DND-41 (cell line): ENCODE measurements around the gene C5orf47.

Experiments
- ATAC-seq: fragments of 200-7000 bp; cut with Tn5 transposase; 3 replicates; pipeline ENCODE4 v1.9.1; 2021; ENCODE audit warnings: low read depth; ENCODE audit not compliant: insufficient read depth
- DNase-seq: peaks from one replicate; pipeline ENCODE4 v3.0.0-alpha.2; 2020
- H2AFZ ChIP-seq: 2 replicates; pipeline ENCODE4 v1.6.0; 2012; ENCODE audit warnings: low read depth, low read length
- H3K27ac ChIP-seq: 2 replicates; pipeline ENCODE4 v1.5.1; 2012; ENCODE audit warnings: low read length, inconsistent platforms
- H3K27me3 ChIP-seq: fragments of 200-600 bp; sonication (generic); 2 replicates; pipeline ENCODE4 v1.6.0; 2012; ENCODE audit warnings: low read length, mild to moderate bottlenecking, inconsistent platforms; ENCODE audit not compliant: insufficient read depth, poor library complexity
- H3K36me3 ChIP-seq: 2 replicates; pipeline ENCODE4 v1.5.1; 2012; ENCODE audit warnings: low read length, inconsistent platforms; ENCODE audit not compliant: insufficient read depth
- H3K4me1 ChIP-seq: 2 replicates; pipeline ENCODE4 v1.5.1; 2012; ENCODE audit warnings: mild to moderate bottlenecking, low read length; ENCODE audit not compliant: insufficient read depth
- H3K4me2 ChIP-seq: 2 replicates; pipeline ENCODE4 v1.6.0; 2012; ENCODE audit warnings: mild to moderate bottlenecking, moderate library complexity, low read length, inconsistent platforms; ENCODE audit not compliant: insufficient read depth
- H3K4me3 ChIP-seq, 2 experiments: fragments of 200-600 bp in 1 of 2; shearing (Covaris generic) in 1 of 2; 2 replicates each; pipeline ENCODE4 v1.5.1; 2012 to 2016; ENCODE audit warnings: inconsistent platforms in 2 of 2, low read length in 2 of 2, mild to moderate bottlenecking in 2 of 2, low read depth in 1 of 2, moderate library complexity in 1 of 2
- H3K79me2 ChIP-seq: 2 replicates; pipeline ENCODE4 v1.6.0; 2012; ENCODE audit warnings: low read length, inconsistent platforms; ENCODE audit not compliant: insufficient read depth
- H3K9ac ChIP-seq: 2 replicates; pipeline ENCODE4 v1.6.0; 2012; ENCODE audit warnings: low read depth, mild to moderate bottlenecking, inconsistent platforms, low read length, moderate library complexity
- H3K9me3 ChIP-seq: 2 replicates; pipeline ENCODE4 v1.5.1; 2012; ENCODE audit warnings: low read length, moderate library complexity, mild to moderate bottlenecking, inconsistent platforms; ENCODE audit not compliant: insufficient read depth, severe bottlenecking
- H4K20me1 ChIP-seq: 2 replicates; pipeline ENCODE4 v1.6.0; 2012; ENCODE audit warnings: low read length; ENCODE audit not compliant: insufficient read depth
- CTCF ChIP-seq: IDR thresholded peaks from 2 replicates; pipeline ENCODE4 v1.5.1; 2012; ENCODE audit warnings: borderline replicate concordance, low read length, moderate library complexity, mild to moderate bottlenecking; ENCODE audit not compliant: poor library complexity, severe bottlenecking; ENCODE audit errors: extremely low read depth
- EZH2 ChIP-seq: IDR thresholded peaks from 3 replicates; pipeline ENCODE4 v1.6.1; 2012; ENCODE audit warnings: borderline replicate concordance, low read depth, mild to moderate bottlenecking, moderate library complexity, low read length, inconsistent platforms; ENCODE audit not compliant: severe bottlenecking

Gene C5orf47

GRCh38 chr5:173954671-173955521, 34.1 kb upstream of the C5orf47 start:
- H3K4me2 ChIP-seq: no peak overlapping the region
- no peak for TF ChIP-seq CTCF
- no peak for TF ChIP-seq EZH2
- H3K27me3 ChIP-seq: no peaks in the 10 kb centered on the region
- H3K79me2 ChIP-seq: no peaks in the 10 kb centered on the region
- no peaks in the 10 kb centered on the region for H3K9me3 ChIP-seq
- no peak for DNase-seq
- H3K36me3 ChIP-seq: 0 out of 2 replicates have a peak, but pooled peaks cover under 1% of the 10 kb centered on the region
- H3K9ac ChIP-seq: no peak overlapping the region
- H3K4me3 ChIP-seq: no peak overlapping the region
- no peak overlapping the region for H3K27ac ChIP-seq
- no peaks in the 10 kb centered on the region for H3K4me1 ChIP-seq
- no peaks in the 10 kb centered on the region for H4K20me1 ChIP-seq
- no peak overlapping the region for H2AFZ ChIP-seq
- ATAC-seq: no peak

GRCh38 chr5:173960986-173961385, 28.0 kb upstream of the C5orf47 start:
- Histone ChIP-seq H3K36me3 (no peaks in the 10 kb centered on the region), H3K27ac (no peak overlapping the region), H4K20me1 (no peaks in the 10 kb centered on the region), H3K79me2 (no peaks in the 10 kb centered on the region), H3K9ac (no peak overlapping the region), H3K9me3 (no peaks in the 10 kb centered on the region), H2AFZ (no peak overlapping the region), H3K27me3 (peaks cover 4% of the 10 kb centered on the region), H3K4me1 (no peaks in the 10 kb centered on the region), H3K4me2 (no peak overlapping the region), H3K4me3 (no peak overlapping the region)
- ATAC-seq (no peak), DNase-seq (no peak)
- no peak for TF ChIP-seq CTCF
- no peak for TF ChIP-seq EZH2

- TF ChIP-seq EZH2 (no peak), CTCF (no peak)
- no peaks in the 10 kb centered on the region for H3K79me2 ChIP-seq
- peaks cover 4% of the 10 kb centered on the region for H3K27me3 ChIP-seq
- H4K20me1 ChIP-seq: no peaks in the 10 kb centered on the region
- no peak overlapping the region for H3K27ac ChIP-seq
- DNase-seq (no peak), ATAC-seq (no peak)
- H3K36me3 ChIP-seq: no peaks in the 10 kb centered on the region
- H3K9ac ChIP-seq: no peak overlapping the region
- H2AFZ ChIP-seq: no peak overlapping the region
- H3K9me3 ChIP-seq: no peaks in the 10 kb centered on the region
- no peak overlapping the region for H3K4me2 ChIP-seq
- H3K4me1 ChIP-seq: no peaks in the 10 kb centered on the region
- no peak overlapping the region for H3K4me3 ChIP-seq
Observed at GRCh38 chr5:173961418-173961817, 27.6 kb upstream of the C5orf47 start.

GRCh38 chr5:173962436-173962972, 26.5 kb upstream of the C5orf47 start:
- Histone ChIP-seq H2AFZ (no peak overlapping the region), H3K9me3 (no peaks in the 10 kb centered on the region), H3K4me2 (no peak overlapping the region), H3K4me3 (no peak overlapping the region), H3K9ac (no peak overlapping the region), H4K20me1 (no peaks in the 10 kb centered on the region), H3K27me3 (peaks cover 7% of the 10 kb centered on the region), H3K36me3 (no peaks in the 10 kb centered on the region), H3K79me2 (no peaks in the 10 kb centered on the region), H3K27ac (no peak overlapping the region), H3K4me1 (no peaks in the 10 kb centered on the region)
- ATAC-seq: no peak
- DNase-seq: no peak
- TF ChIP-seq EZH2: no peak
- no peak for TF ChIP-seq CTCF
